Nephron progenitor cell (in vitro differentiated cells): Measurements from ENCODE around the gene NOS1AP.
"Not testable (repeated sequence)": the region's sequence is repeated elsewhere in the genome, so short reads cannot be mapped to it uniquely, and the experiment has no call there.

Experiments used
- DNase-seq: peaks from one replicate; pipeline ENCODE4 v3.0.0; 2021
- H3K27ac Mint-ChIP-seq: 2 replicates; pipeline ENCODE4 v1.8.0; 2021; ENCODE audit warnings: mild to moderate bottlenecking, moderate library complexity, mixed read lengths
- H3K27me3 Mint-ChIP-seq: 2 replicates; pipeline ENCODE4 v1.8.0; 2021; ENCODE audit warnings: mild to moderate bottlenecking, low read depth, mixed read lengths; ENCODE audit not compliant: poor library complexity
- H3K36me3 Mint-ChIP-seq: 2 replicates; pipeline ENCODE4 v1.8.0; 2021; ENCODE audit warnings: low read depth, mixed read lengths
- H3K4me1 Mint-ChIP-seq: 2 replicates; pipeline ENCODE4 v1.8.0; 2021; ENCODE audit warnings: mixed read lengths
- H3K4me3 Mint-ChIP-seq: 2 replicates; pipeline ENCODE4 v1.8.0; 2021; ENCODE audit warnings: mild to moderate bottlenecking, moderate library complexity, mixed read lengths
- H3K9me3 Mint-ChIP-seq: 2 replicates; pipeline ENCODE4 v1.8.0; 2021; ENCODE audit warnings: mild to moderate bottlenecking, moderate library complexity, mixed read lengths
- CTCF ChIP-seq: fragments of 200-600 bp; sonication (generic); IDR thresholded peaks from 2 replicates; pipeline ENCODE4 v1.5.0; 2021; ENCODE audit warnings: antibody characterized with exemption

Gene NOS1AP

GRCh38 chr1:162416215-162416614, 346.7 kb downstream of the NOS1AP start:
- no peaks in the 10 kb centered on the region for H3K4me1 Mint-ChIP-seq
- H3K36me3 Mint-ChIP-seq: no peaks in the 10 kb centered on the region
- TF ChIP-seq CTCF: no peak
- DNase-seq: no peak
- H3K9me3 Mint-ChIP-seq: peaks cover 6% of the 10 kb centered on the region
- H3K27ac Mint-ChIP-seq: no peak overlapping the region
- H3K27me3 Mint-ChIP-seq: peaks cover 13% of the 10 kb centered on the region
- H3K4me3 Mint-ChIP-seq: no peak overlapping the region

- Mint-ChIP-seq H3K36me3 (no peaks in the 10 kb centered on the region), H3K27me3 (peaks cover 7% of the 10 kb centered on the region), H3K9me3 (peaks cover 6% of the 10 kb centered on the region), H3K27ac (no peak overlapping the region), H3K4me3 (no peak overlapping the region), H3K4me1 (no peaks in the 10 kb centered on the region)
- TF ChIP-seq CTCF: no peak
- no peak for DNase-seq
Observed at GRCh38 chr1:162416909-162417308, 347.4 kb downstream of the NOS1AP start.

- no peak for TF ChIP-seq CTCF
- H3K36me3 Mint-ChIP-seq: no peaks in the 10 kb centered on the region
- H3K27ac Mint-ChIP-seq: no peak overlapping the region
- H3K27me3 Mint-ChIP-seq: peaks cover 7% of the 10 kb centered on the region
- H3K4me3 Mint-ChIP-seq: no peak overlapping the region
- peaks cover 6% of the 10 kb centered on the region for H3K9me3 Mint-ChIP-seq
- H3K4me1 Mint-ChIP-seq: no peaks in the 10 kb centered on the region
- DNase-seq: no peak
Observed at GRCh38 chr1:162417650-162418049, 348.2 kb downstream of the NOS1AP start.

GRCh38 chr1:162418584-162418983, 349.1 kb downstream of the NOS1AP start:
- not testable (repeated sequence) for H3K27ac Mint-ChIP-seq, DNase-seq, H3K4me3 Mint-ChIP-seq, H3K36me3 Mint-ChIP-seq, H3K27me3 Mint-ChIP-seq, H3K4me1 Mint-ChIP-seq
- peaks cover 11% of the 10 kb centered on the region for H3K9me3 Mint-ChIP-seq

- not testable (repeated sequence) for H3K4me3 Mint-ChIP-seq, H3K4me1 Mint-ChIP-seq, H3K27me3 Mint-ChIP-seq, H3K36me3 Mint-ChIP-seq, DNase-seq
- Mint-ChIP-seq H3K27ac (peak overlapping the region; percentile 44), H3K9me3 (peaks cover 15% of the 10 kb centered on the region)
Observed at GRCh38 chr1:162419450-162419931, 350.0 kb downstream of the NOS1AP start.
